K562 (cell line): ENCODE data around the gene CEP128. TPM values are rescaled to one million over a fixed set of nuclear protein-coding genes. Genes with fewer than 3 reads are reported as not detected.

Experiments
- ATAC-seq: fragments of 200-7000 bp; cut with Tn5 transposase; 3 replicates; pipeline ENCODE4 v1.9.1; 2020; ENCODE audit warnings: moderate library complexity
- BruUV-seq: library from RNA; stranded (reverse); fragments of 400-500 nt; replicated peaks from 2 replicates; lab custom pipeline; 2021; lab: Mats Ljungman, UMichigan
- CTCF ChIA-PET: fragments of 300-600 bp; formaldehyde crosslinking; extraction: SDS; loops from one replicate; lab custom pipeline; 2021; ENCODE audit warnings: low intra/inter-chr PET ratio; lab: Yijun Ruan, JAX
- POLR2A ChIA-PET: fragments of 300-600, 350-650 bp; sonication (Branson Sonifier 250); formaldehyde crosslinking; extraction: SDS; loops from one replicate; lab custom pipeline; 2021; ENCODE audit warnings: antibody characterized with exemption, inconsistent platforms; lab: Yijun Ruan, JAX
- DNase-seq, 4 experiments: peaks; one replicate each; pipeline versions ENCODE4 v3.0.0 to v3.0.0-alpha.2; 2011 to 2018; ENCODE audit warnings: low spot score in 3 of 4, mixed read lengths in 3 of 4; ENCODE audit errors: extremely low read depth in 1 of 4
- FAIRE-seq: peaks from 2 replicates; lab custom pipeline; 2011; peaks lifted over from hg19 to GRCh38; lab: Jason Lieb, UNC
- H2AFZ ChIP-seq: 2 replicates; pipeline ENCODE4 v1.6.0; 2011; ENCODE audit warnings: low read depth, low read length, control low read depth, inconsistent platforms
- H3K27ac ChIP-seq: fragments of 200-600 bp; 3 replicates; pipeline ENCODE4 v1.8.0; 2011; ENCODE audit warnings: low read depth, mild to moderate bottlenecking, control low read depth, inconsistent platforms, low read length, moderate library complexity, mixed read lengths; ENCODE audit errors: extremely low read depth
- H3K27me3 ChIP-seq, 2 experiments: fragments of 300-600 bp in 1 of 2; 2 replicates in 1 of 2; 3 replicates in 1 of 2; pipeline versions ENCODE4 v1.6.0 to v1.8.0; 2011; ENCODE audit warnings: inconsistent platforms in 2 of 2, low read length in 2 of 2, mild to moderate bottlenecking in 1 of 2, mixed read lengths in 1 of 2, moderate library complexity in 1 of 2; ENCODE audit not compliant: control insufficient read depth in 2 of 2, insufficient read depth in 2 of 2
- H3K36me3 ChIP-seq: fragments of 300-600 bp; 3 replicates; pipeline ENCODE4 v1.8.0; 2011; ENCODE audit warnings: mild to moderate bottlenecking, low read length, inconsistent platforms; ENCODE audit not compliant: control insufficient read depth, insufficient read depth
- H3K4me1 ChIP-seq, 2 experiments: fragments of 200-600 bp in 1 of 2; replicated peaks in 1 of 2; 2 replicates in 1 of 2; 3 replicates in 1 of 2; pipeline versions ENCODE4 v1.5.1 to v1.8.0; 2011; ENCODE audit warnings: inconsistent platforms in 2 of 2, low read length in 2 of 2, mild to moderate bottlenecking in 1 of 2, mixed read lengths in 1 of 2, moderate library complexity in 1 of 2; ENCODE audit not compliant: control insufficient read depth in 2 of 2, insufficient read depth in 2 of 2
- H3K4me2 ChIP-seq: 2 replicates; pipeline ENCODE4 v1.6.1; 2011; ENCODE audit warnings: low read length, control low read depth, inconsistent platforms, mixed read lengths; ENCODE audit not compliant: insufficient read depth
- H3K4me3 ChIP-seq: fragments of 200-600 bp; sonication (generic), shearing (Covaris generic); 2 replicates; pipeline ENCODE4 v1.5.1; 2016; ENCODE audit warnings: control low read depth, inconsistent platforms
- H3K79me2 ChIP-seq: fragments of 200-600 bp; 3 replicates; pipeline ENCODE4 v1.8.0; 2011; ENCODE audit warnings: low read length, inconsistent platforms; ENCODE audit not compliant: control insufficient read depth, insufficient read depth
- H3K9ac ChIP-seq, 2 experiments: 2 replicates each; pipeline versions ENCODE4 v1.6.0 to v1.6.1; 2011; ENCODE audit warnings: low read depth in 2 of 2, low read length in 2 of 2, control low read depth in 1 of 2, inconsistent platforms in 1 of 2, mild to moderate bottlenecking in 1 of 2, mixed read lengths in 1 of 2; ENCODE audit not compliant: insufficient read depth in 1 of 2
- H3K9me1 ChIP-seq: one replicate; pipeline ENCODE4 v1.6.0; 2011; ENCODE audit warnings: inconsistent platforms, mild to moderate bottlenecking, low read length, moderate library complexity; ENCODE audit not compliant: control insufficient read depth, insufficient read depth
- H3K9me3 ChIP-seq: replicated peaks from 2 replicates; pipeline ENCODE4 v1.5.1; 2011; ENCODE audit warnings: low read depth, low read length, inconsistent platforms; ENCODE audit not compliant: control insufficient read depth, insufficient read depth
- H4K20me1 ChIP-seq: replicated peaks from 2 replicates; pipeline ENCODE4 v1.6.1; 2011; ENCODE audit warnings: low read length, inconsistent platforms, mixed read lengths; ENCODE audit not compliant: control insufficient read depth, insufficient read depth
- FOXA3 ChIP-seq, 2 experiments: fragments of 450-650 bp in 1 of 2; sonication (generic) in 1 of 2; formaldehyde crosslinking; IDR thresholded peaks in 1 of 2; conservative IDR thresholded peaks in 1 of 2; 2 replicates each; pipeline versions ENCODE4 v1.4.0 to v1.8.0; 2020 to 2022; ENCODE audit warnings: mild to moderate bottlenecking in 2 of 2, missing genetic modification reagents in 1 of 2
- HDAC8 ChIP-seq: fragments of 450-650 bp; IDR thresholded peaks from 2 replicates; pipeline ENCODE4 v1.6.1; 2016; ENCODE audit warnings: mild to moderate bottlenecking, missing genetic modification characterization, moderate library complexity, missing compliant biosample characterization
- KDM5B ChIP-seq: fragments of 200-600 bp; sonication (generic); IDR thresholded peaks from 2 replicates; pipeline ENCODE4 v1.6.1; 2012; ENCODE audit warnings: low read depth, mild to moderate bottlenecking, moderate library complexity, low read length, control low read depth, inconsistent platforms; ENCODE audit not compliant: insufficient replicate concordance
- NKRF ChIP-seq: fragments of 450-650 bp; IDR thresholded peaks from 2 replicates; pipeline ENCODE4 v1.6.1; 2016; ENCODE audit warnings: borderline replicate concordance
- U2AF1 ChIP-seq: fragments of 200-400 bp; formaldehyde crosslinking; optimal IDR thresholded peaks from 2 replicates; pipeline ENCODE3; 2017; ENCODE audit warnings: mild to moderate bottlenecking, low read depth, low read length, moderate library complexity
- ZNF398 ChIP-seq: fragments of 250-450 bp; sonication (Bioruptor Pico); IDR thresholded peaks from 2 replicates; pipeline ENCODE4 v1.8.0; 2021; ENCODE audit warnings: moderate library complexity, mild to moderate bottlenecking, inconsistent platforms
- WGBS: fragments of 100-300 bp; shearing (Covaris generic); methylation state at CpG from one replicate; pipeline ENCODE4 v1.1.6; 2016; ENCODE audit warnings: low coverage, mixed read lengths; ENCODE audit not compliant: insufficient coverage; ENCODE audit errors: missing lambda C conversion rate; 5-methylcytosine and 5-hydroxymethylcytosine counted together
- in situ Hi-C: fragments of 300-500 bp; cut with MboI; formaldehyde crosslinking; loops from 4 replicates; pipeline ENCODE4 v1.15.0; 2018; ENCODE audit warnings: inconsistent platforms, mixed read lengths
- intact Hi-C: fragments of 100-400 bp; cut with micrococcal nuclease; formaldehyde crosslinking; loops from 2 replicates; pipeline ENCODE4 v1.14.2; 2022
- polyA plus RNA-seq, 8 experiments: library from polyadenylated mRNA; depleted of rRNA in 4 of 8; stranded (reverse) in 5 of 8; unstranded in 3 of 8; fragments of >200 nt; fragmentation: Nextera tagmentation in 2 of 8; fragmentation: Illumina TruSeq in 1 of 8; extraction: Ambion mirVana in 2 of 8; extraction: Trizol in 1 of 8; gene quantifications; 2 replicates each; pipeline versions ENCODE4 v1.2.1 to v1.2.3, GENCODE V29; 2011 to 2014; ENCODE audit warnings: inconsistent platforms in 1 of 8, missing spikeins in 1 of 8
- total RNA-seq, 7 experiments: library from RNA; depleted of rRNA in 6 of 7; stranded (reverse); fragments of >200 nt in 6 of 7; fragmentation: Illumina TruSeq in 2 of 7; extraction: Trizol in 2 of 7; gene quantifications; 2 replicates each; pipeline versions ENCODE4 v1.2.1 to v1.2.3, GENCODE V29; 2011 to 2021; ENCODE audit warnings: low replicate concordance in 1 of 7

Gene CEP128
- total and polyA plus RNA-seq, 9 of the 15 experiments (the other 6 are each of a cell fraction or from before 2014, with no cell fraction given), result 2.3 to 9.2 (median 4.6) TPM

- 20% methylated on average over 4 of the region's 5 CpGs for WGBS
- H3K4me2 ChIP-seq, result no peak overlapping the region
- H3K36me3 ChIP-seq, result no peaks in the 10 kb centered on the region
- DNase-seq, result no peak
- no peak for FAIRE-seq
- ChIA-PET CTCF (no interaction called here), POLR2A (no interaction called here)
- H2AFZ ChIP-seq, result no peak overlapping the region
- no peak overlapping the region for H3K4me3 ChIP-seq
- no peak overlapping the region for H3K27ac ChIP-seq
- H4K20me1 ChIP-seq, result no peaks in the 10 kb centered on the region
- no peak for TF ChIP-seq NKRF
- no peak for TF ChIP-seq FOXA3 (CRISPR knock-in tag; conservative IDR thresholded peaks at IDR 0.05 in 1 of 2, IDR thresholded peaks at IDR 0.05 in 1 of 2)
- TF ChIP-seq KDM5B, result no peak
- no peak for TF ChIP-seq HDAC8 (tag)
- TF ChIP-seq ZNF398, result no peak
- TF ChIP-seq U2AF1, result no peak
- in situ Hi-C loops, result no loop called here
- H3K27me3 ChIP-seq, result no peaks in the 10 kb centered on the region
- H3K9me1 ChIP-seq, result no peaks in the 10 kb centered on the region
- no peak overlapping the region for H3K9ac ChIP-seq
- no peaks in the 10 kb centered on the region; the same call in 1 of the 2 replicates for H3K9me3 ChIP-seq
- no peaks in the 10 kb centered on the region for H3K79me2 ChIP-seq
- BruUV-seq, result no TSS peak
- no peaks in the 10 kb centered on the region for H3K4me1 ChIP-seq
- intact Hi-C loops, result no loop called here
- no peak for ATAC-seq
Measured at GRCh38 chr14:80679273-80679672, 262.3 kb downstream of the CEP128 start.
